ENCODE results near the gene USH1C.

Gene USH1C

DNA sequence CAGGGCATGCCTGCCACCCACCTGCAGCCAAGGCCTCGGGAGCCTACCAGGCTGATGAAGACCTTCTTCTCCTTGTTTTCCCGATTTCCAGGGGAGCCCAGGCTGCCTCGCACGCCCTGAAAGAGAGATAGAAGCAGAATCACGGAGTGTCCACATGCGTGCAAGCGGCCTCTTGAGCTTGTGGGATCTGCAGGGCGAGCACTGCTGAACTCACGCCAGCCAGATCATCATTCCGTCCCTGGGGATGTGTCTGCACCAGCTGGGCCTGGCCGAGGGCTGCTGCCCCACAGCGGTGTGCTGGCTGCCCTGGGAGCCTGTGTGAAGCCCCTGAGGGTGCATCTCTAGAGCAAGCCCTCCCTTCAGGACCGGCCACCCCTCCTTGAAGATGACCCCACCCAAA lies 17.9 kb downstream of the USH1C start:
- DNase-seq (ENCODE audit: low read depth in 2 of 2), result no peak

DNA sequence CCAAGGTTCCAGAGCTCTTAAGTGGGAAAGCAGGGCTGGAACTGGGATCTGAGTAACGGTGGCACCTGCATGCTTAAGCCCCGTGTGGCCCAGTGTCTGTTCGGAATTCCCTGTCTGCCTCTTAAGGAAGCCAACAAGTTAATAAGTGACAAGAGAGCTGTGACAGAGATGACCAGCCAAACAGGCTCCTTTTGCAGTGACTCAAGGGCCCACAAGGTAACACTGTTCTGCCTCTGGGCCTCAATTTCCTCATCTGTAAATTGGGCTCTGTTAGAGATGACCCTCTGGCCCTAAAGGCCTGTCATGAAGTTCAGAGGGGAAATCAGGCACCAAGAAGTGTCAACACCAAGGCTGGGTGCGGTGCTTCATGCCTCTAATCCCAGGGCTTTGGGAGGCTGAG lies 18.6 kb downstream of the USH1C start:
- DNase-seq (ENCODE audit: low read depth in 2 of 2), result no peak

DNA sequence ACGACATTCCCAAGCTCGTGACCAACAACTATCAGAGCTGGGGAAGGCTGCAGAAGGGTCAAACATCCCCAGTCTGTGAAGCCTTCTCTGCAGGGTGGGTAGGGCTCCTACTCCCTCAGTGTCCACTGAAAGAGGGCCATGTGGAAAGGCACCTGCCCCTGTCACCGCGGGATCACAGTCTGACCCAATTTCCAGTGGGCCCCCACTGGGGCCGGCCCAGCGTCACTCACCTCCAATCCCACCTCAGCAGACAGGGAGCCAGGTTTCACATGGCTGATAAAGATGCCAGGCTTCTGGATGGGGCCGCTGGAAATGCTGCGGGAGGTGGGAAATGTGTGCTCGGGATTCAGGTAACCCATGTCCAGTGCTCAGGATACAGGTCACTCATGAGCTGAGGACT lies 20.0 kb downstream of the USH1C start:
- DNase-seq (ENCODE audit: low read depth in 2 of 2), result no peak

DNA sequence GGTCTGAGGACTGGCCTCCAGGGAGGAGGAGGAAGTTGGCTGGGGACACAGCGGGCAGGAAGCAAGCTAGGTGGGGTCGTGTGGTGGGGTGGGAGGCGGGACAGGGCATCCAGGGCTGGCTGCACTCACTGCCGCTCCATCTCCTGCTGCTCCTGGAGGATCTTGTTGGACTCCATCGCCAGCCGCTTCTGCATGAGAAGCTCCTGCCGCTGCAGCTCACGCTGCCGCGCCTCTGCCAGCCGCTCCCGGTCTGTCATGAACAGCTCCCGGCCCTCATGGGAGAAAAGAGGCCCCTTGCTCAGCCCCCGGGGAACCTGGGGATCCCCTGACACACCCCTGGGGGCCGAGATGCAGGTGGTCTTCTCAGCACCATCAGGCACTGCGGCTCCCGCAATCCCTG lies 21.6 kb downstream of the USH1C start:
- no peak for DNase-seq (ENCODE audit: low read depth in 2 of 2)

DNA sequence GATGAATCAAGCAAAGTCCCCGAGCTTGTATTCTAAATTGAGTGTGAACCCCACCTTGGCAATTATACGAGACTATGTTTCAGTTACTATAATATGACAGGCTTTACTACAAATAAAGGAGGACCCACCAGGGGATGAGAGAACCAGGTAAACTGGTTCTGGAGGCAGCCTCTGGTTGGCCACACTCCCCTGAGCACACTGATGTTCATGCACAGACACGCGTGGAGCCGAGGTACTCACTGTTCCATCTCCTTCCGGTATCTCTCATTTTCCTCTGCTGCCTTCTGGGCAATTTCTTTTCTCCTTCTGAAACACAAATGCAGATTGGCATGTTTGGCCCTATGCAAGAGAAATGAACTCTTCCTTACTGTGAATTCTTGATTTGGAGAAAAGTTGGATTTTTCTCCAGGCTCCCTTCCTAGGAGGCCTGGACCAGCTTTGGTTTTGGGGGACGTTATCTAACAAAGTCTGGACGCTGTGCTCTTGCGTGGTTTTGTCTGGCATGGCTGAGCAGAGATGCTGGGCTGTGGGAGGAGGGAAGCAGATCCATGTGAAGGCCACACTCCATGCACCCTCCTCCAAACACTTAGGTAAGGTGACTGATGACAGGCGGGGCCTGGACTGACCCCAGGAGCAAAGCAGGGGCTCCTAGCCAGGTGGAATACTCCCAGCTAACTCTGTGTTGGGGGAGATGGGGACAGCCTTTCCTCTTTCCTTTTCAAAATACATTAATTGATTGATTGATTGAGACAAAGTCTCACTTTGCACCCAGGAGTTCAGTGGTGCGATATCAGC lies 22.9 kb downstream of the USH1C start:
- DNase-seq (ENCODE audit: low read depth in 2 of 2), result no peak

DNA sequence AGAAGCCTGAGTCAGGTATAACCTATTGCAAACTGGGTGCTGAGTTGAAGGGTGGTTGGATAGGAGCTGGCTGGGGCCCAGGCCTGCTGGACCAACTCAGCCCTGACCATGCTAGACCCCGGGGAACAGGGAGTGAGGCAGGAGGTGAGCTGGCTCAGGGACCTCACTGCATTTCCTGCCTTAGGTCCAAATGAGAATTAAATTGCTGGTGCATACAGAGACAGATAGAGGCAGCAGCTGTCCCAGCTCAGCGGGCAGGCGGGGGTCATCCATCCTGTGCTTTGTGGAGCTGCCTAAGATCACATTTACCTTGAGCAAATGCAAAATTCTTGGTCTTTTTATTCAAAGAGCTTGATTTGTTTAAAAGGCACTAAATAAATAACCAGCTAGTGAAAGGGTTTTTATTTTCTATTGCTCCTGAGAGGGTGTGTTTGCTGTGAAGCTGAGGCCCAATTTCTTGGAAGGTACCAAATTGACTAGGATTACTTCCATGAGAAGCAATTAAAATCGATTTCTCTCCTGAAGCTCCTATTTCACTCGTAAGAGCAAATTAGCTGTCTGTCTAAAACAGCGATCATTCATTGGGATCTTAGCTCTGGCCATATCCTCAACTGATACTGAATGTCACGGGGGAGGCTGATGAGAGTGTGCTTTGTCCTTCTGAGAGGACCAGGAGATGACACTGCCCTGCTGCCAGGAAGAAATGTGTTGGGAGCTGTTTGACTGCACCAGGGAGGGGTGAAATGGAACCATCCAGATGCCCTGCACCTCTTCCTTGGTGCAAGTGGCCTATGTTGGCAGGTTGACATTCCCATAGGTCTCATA lies 24.9 kb downstream of the USH1C start:
- no peak for DNase-seq (ENCODE audit: low read depth in 2 of 2)

DNA sequence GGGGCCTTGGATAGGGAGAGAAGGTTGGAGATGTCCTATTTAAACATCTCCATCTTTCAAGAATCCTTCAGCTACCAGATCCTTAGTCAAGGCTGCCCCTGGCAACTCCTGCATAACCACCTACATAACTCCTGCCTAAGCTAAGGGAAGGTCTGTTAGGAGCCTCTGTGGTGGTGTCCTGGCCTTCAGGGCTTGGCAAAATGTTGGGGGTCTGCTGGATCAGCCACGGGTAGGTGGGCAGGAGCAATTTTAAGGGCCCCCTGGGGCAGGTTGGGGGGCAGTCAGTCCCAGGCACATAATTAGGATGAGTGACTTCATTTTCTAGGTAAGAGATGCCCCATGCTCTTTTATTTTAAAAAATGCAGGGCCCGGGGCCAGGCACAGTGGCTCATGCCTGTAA lies 25.9 kb downstream of the USH1C start:
- no peak for DNase-seq (ENCODE audit: low read depth in 2 of 2)

DNA sequence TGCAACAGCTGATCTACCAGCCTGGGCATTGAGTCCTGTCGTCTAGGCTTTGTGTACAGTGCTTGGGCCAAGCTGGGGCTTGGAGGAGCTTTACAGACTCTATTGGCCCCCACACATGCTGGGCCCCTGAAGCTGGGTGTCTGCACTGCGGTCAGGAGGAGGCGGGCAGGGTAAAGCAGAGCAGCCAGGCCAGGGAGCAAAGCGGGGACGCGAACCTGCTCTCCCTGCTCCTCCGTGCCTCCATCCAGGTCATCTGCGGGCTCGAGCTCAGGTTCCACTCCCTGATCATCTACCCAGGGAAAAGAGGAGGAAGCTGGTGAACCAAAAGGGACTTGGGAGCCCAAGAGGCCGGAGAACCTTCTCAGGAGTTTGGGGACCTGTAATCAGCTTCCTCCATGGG lies 27.0 kb downstream of the USH1C start:
- no peak for DNase-seq (ENCODE audit: low read depth in 2 of 2)

DNA sequence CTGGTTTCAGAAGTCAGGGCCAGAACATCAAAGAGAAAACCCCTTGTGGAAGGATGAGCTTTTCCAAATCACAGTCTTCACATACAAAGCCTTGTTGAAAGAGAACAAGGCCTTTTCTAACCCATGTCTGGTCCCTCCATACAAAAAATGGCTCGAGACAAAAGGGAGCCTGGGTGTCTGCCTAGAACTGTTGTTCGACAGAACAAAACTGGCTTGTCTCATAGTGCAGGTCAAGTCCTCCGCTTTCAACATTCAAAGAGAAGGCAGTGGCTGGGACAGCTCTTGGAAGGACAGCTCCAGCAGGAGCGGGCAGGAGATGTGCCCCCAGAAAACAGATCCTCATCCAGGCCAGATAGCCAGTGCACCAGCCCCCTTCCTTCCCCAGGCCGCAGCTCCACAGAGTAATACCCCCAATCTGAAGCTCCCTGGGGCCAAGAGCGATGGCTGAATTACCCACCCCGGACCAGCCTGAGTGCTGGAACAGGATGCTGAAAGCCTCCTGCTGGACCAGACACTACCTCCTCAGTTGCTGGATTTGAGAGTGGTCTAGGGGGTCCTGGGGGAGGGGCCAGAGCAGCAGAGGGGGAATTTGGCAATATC lies 27.6 kb downstream of the USH1C start:
- no peak for DNase-seq (ENCODE audit: low read depth in 2 of 2)

DNA sequence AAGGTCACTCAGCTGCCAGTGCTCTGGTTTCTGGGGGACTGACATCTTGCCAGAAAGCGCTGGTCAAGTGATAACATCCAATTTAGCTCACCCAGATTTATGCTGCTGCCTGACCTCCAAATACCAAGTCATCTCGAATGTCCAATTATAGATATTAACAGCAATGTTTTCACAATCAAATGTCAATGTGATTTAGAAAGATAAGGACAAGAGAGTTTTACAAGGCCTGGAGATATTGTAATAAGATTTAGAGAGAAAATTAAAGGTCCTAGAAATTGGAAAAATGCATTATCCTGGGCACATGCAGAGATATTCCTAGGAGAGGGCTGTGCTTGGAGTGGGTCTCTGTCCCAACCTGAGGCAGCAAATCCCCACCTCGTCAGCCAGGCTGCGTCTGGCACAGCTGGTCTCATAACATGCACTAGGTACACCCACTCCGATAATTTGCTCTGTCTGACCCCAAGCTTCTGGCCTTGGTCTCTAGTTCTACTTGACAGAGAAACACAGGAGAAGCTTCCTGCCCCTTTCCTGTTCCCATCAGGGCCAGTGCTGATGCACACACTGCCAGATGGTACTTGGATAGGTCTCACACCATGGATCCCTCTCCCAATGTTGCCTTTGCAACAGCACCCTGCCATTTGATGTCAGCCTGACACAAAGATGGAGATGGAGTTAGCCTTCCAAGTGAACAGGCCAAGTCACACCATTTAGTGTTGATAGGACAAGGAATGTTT lies 28.6 kb downstream of the USH1C start:
- DNase-seq (ENCODE audit: low read depth in 2 of 2), result no peak

DNA sequence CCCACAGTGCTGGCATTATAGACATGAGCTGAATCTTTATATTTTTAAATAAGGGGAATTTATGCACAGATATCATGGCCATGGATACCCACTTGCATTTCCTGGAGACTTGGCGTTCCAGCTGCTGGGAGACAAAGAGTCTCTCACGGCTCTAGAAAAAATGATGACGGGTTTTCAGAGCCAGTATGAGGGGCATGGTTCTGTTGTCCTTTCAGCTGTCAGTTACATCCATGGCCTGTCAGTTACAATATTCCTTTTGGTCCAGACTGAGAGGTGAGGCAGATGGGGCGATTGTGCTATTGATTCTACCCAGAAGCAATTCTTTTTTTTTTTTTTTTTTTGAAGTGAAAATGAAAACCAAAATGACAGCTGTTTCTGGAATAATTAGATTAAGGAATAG lies 29.7 kb downstream of the USH1C start:
- DNase-seq (ENCODE audit: low read depth in 2 of 2), result no peak

DNA sequence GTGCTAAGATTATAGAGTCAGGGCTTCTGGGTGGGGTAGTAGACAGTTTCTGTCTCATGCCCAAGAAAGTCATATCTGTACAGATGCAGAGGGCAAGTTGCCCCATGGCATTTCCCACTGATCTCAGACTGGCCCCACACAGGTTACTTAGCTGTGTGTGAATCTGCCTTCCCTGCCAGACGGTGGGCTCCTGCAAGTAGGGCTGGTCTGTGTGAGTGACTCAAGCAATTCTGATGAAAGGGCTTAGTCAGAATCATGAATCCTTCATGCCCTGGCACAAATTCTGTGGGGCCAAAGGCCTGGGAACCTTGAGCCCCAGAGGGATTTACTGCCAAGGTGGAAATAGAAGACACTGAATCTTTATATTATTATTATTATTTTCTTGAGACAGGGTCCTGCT lies 30.4 kb downstream of the USH1C start:
- no peak for DNase-seq (ENCODE audit: low read depth in 2 of 2)

DNA sequence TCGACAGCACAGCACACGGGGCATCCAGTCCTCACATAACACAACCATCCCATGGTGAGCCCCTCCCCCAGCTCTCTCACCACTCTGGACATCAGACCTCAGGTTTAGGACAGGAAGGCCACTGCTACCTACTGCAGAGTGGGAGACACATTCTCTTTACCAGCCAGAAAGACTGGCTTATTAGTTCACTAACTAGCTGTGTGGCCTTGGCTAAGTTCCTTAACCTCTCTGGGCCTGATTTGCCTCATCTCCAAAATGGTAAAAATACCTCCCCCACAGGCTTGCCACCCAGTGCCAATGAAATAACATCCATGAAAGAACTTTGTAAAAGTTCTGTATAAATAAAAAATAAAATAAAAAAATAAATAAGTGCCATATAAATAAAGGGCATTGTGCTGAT lies 32.1 kb downstream of the USH1C start:
- no peak for DNase-seq (ENCODE audit: low read depth in 2 of 2)

DNA sequence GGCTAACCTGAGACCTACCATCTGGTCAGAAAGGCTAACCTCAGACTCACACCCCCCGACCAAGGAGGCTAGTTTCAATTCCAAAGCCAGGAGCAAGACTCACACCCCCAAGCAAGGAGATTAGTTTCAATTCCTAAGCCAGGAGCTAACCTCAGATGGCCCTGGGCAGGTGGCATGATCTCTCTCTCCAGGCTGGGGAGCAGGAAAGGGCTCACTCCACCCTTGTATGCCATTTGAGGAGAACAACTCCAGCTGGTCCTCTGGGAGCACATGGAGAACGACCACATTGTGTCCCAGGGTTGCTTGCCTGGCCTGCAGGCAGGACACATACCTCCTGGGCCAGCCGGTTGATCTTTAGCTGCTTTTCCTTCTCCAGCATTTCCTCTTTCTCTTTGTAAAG lies 32.6 kb downstream of the USH1C start:
- no peak for DNase-seq (ENCODE audit: low read depth in 2 of 2)

DNA sequence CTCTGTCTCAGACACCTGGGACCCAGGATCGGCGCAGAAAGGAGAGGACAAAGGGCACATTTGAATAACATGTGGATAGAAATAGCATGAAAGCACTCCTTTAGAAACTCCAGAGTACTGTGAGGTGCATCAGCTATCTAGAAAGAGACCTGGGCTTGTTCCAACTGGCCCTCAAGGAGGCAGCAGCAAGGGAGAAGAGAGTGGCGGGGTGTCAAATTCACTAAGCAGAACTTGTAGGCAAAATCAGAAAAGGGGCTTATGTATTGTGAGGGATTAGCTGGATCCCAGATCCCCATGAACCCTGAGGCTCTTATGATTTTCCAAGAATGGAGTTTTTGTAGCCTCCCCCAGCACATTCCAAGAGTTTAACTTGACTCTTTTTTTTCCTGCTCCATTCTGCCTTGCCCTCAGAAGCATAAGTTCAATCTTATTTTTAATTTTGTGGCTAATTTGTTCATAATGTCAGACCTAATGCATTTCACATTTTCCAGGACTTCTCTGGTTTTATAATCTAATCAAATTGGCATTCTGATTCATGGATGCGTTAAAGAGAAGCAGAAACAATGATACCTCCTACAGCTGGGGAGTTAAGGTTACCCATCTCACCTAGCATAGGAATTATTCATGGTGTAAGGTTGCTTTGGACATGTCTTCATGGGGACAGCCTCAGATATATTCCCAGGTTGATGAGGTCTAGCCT lies 33.6 kb downstream of the USH1C start:
- DNase-seq (ENCODE audit: low read depth in 2 of 2), result no peak

DNA sequence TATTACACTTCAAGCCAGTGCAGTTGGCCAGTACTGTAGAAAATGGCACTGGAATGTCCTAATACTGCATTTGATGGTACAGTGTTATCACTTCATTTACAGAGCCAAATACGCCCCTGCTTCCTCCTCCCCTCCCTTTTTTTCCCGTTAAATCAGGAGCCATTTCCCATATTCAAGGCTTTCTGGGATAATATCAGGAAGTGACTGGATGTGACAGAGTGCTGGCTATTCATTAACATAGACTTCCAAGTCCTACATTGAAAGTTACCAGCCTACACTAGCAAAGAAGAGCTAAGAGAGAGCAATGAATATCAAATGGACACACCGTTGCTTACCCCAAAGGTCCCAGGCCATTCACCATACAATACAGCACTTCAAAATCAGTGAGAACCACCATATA lies 35.4 kb downstream of the USH1C start:
- no peak for DNase-seq (ENCODE audit: low read depth in 2 of 2)

DNA sequence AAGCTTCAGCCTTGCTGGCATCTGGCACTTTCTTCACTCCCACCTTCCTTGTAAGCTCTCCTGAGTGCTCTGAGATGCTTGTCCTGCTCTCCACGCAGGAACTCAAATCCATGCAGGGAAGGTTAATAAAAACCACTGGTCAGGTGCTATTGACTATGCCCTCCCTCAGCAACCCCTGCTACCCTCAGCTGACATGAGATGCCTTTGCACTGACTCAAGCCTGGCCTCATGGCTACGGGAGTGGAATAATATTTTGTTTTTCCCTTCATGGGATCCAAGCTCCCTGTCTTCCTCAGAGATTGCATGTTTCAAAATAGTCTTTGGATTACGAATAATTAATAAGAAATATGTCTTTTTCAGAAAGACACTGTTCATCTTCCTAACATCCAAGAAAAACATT lies 35.9 kb downstream of the USH1C start:
- DNase-seq (ENCODE audit: low read depth in 2 of 2), result no peak

DNA sequence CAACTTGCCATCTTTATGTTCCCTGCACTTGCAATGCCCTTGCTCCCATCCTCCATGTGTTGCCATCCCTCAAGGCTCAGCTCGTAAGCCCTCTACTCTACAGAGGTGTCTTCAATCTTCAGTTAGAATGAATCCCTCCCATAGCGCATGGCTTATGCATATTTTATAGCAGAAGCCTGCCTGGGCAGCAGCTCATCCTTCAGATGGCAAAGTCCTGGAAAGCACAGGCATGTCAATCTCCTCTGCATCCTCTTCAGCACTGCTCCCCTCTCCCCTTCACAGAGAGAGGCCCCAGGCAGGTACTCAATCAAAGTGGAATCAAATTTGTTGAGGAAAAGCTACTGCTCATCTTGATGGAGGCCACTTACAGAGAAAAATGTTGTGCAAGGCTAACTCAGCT lies 36.4 kb downstream of the USH1C start:
- no peak for DNase-seq (ENCODE audit: low read depth in 2 of 2)

DNA sequence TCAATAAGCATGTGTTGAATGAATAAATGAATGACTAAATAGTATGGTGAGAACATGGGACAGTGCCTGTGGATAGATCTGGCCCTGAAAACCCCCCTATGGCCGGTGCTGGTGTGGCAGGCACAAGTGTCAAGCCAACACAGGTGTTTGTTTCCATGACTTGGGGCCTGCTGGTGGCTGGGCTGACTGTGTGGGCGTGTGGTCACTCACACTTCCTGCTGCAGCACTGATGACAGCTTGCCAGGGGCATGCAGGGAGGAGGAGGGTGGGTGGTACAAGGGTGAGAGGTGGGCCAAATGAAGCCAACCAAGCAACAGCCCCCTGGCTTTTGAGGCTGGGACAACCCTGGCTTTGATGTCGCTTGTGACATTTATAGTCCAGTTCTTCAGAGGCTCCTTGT lies 37.3 kb downstream of the USH1C start:
- no peak for DNase-seq (ENCODE audit: low read depth in 2 of 2)

DNA sequence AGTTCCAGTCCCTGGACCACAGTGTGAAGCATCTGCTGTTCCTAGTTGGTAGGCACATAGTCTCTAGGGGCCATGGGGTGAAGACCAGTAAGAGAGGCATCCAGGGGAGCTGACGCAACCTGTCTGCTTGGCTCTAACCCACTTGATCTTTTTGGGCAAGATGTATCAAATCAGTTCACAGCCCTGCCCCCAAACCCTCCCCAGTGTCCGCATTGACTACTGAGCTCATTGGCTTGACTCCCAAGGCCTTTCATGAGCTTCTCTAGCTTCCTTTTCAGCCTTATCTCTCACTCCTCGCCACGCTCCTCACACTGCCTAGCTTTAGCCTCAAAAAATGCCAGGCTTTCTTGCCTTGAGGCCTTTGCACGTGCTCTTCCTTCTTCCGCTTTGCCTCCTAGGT lies 37.9 kb downstream of the USH1C start:
- no peak for DNase-seq (ENCODE audit: low read depth in 2 of 2)

DNA sequence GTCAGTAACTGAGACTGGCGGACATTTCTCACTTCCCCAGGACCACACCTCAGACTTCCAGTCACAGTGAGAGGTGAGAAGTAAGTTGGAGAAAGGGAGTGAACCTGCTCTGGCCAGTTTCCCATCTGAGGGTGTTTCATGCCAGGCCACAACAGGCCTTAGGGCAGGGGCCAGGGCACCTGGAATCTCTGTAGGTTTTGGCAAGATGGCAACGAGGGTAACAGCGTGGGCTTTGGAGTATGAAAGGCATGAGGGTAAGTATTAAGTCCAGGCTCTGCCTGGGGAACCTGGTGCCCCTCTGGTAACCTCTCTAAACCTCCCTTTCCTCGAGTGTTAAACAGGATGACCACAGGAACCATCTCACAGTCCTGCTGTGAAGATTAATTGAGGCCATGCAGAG lies 39.1 kb downstream of the USH1C start:
- no peak for DNase-seq (ENCODE audit: low read depth in 2 of 2)

Measured in activated CD4-positive, alpha-beta T cell treated with anti-CD3 and anti-CD28 coated beads for 24 hours (primary cell).